Epithelial cell of esophagus (primary cell): ENCODE results near the gene BCKDHA.
A peak's percentile ranks its signal among the peaks of the same experiment; 100 is the strongest.

ENCODE experiments used
- DNase-seq: peaks from one replicate; pipeline ENCODE4 v3.0.0; 2010; ENCODE audit warnings: low read depth
- H3K4me3 ChIP-seq: 2 replicates; pipeline ENCODE4 v1.5.1; 2011; ENCODE audit warnings: mild to moderate bottlenecking, low read length, control low read depth
- TF ChIP-seq, protein P1 (sequence below): IDR thresholded peaks from 2 replicates; pipeline ENCODE4 v1.5.1; 2011; ENCODE audit warnings: low read depth, mild to moderate bottlenecking, low read length, control low read depth, inconsistent platforms; ENCODE audit not compliant: insufficient read depth; ENCODE audit errors: missing control alignments

BCKDHA gene

GRCh38 chr19:41410336-41411054 lies 12.9 kb downstream of the BCKDHA start:
- TF ChIP-seq, protein P1, sequence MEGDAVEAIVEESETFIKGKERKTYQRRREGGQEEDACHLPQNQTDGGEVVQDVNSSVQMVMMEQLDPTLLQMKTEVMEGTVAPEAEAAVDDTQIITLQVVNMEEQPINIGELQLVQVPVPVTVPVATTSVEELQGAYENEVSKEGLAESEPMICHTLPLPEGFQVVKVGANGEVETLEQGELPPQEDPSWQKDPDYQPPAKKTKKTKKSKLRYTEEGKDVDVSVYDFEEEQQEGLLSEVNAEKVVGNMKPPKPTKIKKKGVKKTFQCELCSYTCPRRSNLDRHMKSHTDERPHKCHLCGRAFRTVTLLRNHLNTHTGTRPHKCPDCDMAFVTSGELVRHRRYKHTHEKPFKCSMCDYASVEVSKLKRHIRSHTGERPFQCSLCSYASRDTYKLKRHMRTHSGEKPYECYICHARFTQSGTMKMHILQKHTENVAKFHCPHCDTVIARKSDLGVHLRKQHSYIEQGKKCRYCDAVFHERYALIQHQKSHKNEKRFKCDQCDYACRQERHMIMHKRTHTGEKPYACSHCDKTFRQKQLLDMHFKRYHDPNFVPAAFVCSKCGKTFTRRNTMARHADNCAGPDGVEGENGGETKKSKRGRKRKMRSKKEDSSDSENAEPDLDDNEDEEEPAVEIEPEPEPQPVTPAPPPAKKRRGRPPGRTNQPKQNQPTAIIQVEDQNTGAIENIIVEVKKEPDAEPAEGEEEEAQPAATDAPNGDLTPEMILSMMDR = no peak
- DNase-seq = no peak
- H3K4me3 ChIP-seq = no peak overlapping the region

- no peak overlapping the region for H3K4me3 ChIP-seq
- TF ChIP-seq, protein P1 = no peak
- no peak for DNase-seq
These were observed 13.7 kb downstream of the BCKDHA start for GRCh38 chr19:41411100-41411967.

GRCh38 chr19:41411968-41412265 lies 14.3 kb downstream of the BCKDHA start:
- TF ChIP-seq, protein P1 = no peak
- peak; percentile 40 for DNase-seq
- H3K4me3 ChIP-seq = no peak overlapping the region

- H3K4me3 ChIP-seq = no peak overlapping the region
- DNase-seq = no peak
- TF ChIP-seq, protein P1 = no peak
These were observed 15.3 kb downstream of the BCKDHA start for GRCh38 chr19:41412953-41413352.

DNA sequence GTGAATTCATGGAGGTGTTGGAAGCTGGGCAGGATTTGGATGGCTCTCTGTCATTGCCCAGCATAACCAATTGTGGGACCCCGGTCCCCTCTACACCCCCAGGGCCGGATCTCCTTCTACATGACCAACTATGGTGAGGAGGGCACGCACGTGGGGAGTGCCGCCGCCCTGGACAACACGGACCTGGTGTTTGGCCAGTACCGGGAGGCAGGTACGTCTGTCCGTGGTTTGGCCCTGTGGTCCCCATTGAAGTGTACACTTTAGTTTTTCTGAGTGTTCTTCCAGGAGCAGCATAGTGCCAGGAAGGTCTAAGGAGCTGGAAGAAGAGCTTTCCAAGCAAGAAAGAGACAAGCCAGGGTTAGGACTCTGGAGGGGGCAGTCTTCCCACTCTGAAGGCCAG lies 16.3 kb downstream of the BCKDHA start:
- no peak for DNase-seq
- H3K4me3 ChIP-seq = no peak overlapping the region

DNA sequence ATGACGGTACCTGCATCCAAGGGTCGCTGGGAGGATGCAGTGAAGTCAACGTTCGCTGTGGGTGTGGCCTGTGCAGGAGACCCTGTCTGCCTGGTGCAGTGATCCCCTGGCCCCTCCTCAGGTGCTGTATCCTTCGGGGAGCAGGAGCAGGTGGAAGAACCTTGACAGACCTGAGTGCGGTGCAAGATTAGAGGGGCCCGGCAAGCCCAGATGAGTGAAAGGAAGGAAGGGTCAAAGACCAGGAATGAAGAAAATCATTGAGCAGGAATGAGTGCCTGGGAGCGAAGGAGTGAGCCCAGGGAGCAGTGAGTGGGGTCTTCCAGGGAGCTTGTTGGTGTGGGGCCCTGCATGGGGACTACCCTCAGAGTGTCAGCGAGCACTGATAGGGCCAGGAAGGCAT lies 16.8 kb downstream of the BCKDHA start:
- DNase-seq = no peak
- TF ChIP-seq, protein P1 = no peak

More for the DNA sequence above, 16.3 kb downstream of the BCKDHA start:
- TF ChIP-seq, protein P1 = no peak

More for the DNA sequence above, 16.8 kb downstream of the BCKDHA start:
- H3K4me3 ChIP-seq = no peak overlapping the region
